ENCODE data around the gene TEX48. TPM values are rescaled to one million over a fixed set of nuclear protein-coding genes. Genes with fewer than 3 reads are reported as not detected.

Gene TEX48
- total and polyA plus RNA-seq, 2 donors (not counting 1 experiment from before 2014, with no cell fraction given), result not detected

- WGBS (ENCODE audit: insufficient coverage), result 97% methylated on average over 5 of the region's 7 CpGs
- H3K4me3 ChIP-seq (ENCODE audit: control extremely low read depth in 1 of 5, extremely low read depth in 1 of 5, insufficient read depth in 1 of 5, low read depth in 2 of 5, low read length in 4 of 5), result no peak overlapping the region
- ATAC-seq (ENCODE audit: low read depth), result no peak
- ChIA-PET CTCF (interaction anchor here (1.1 kb wide), 1 partner anchor 24 kb away, joined by 5 read pairs; no protein-coding TSS in a partner anchor), POLR2A (no interaction called here)
- DNase-seq, result no peak
- no peak overlapping the region for H3K9ac ChIP-seq (ENCODE audit: low read length)
- no peak overlapping the region for H3K27ac ChIP-seq (ENCODE audit: low read length in 2 of 2)
- H3K79me2 ChIP-seq (ENCODE audit: control insufficient read depth, insufficient read depth, low read length), result peaks cover 22% of the 10 kb centered on the region
- no peak overlapping the region for H3K27ac Mint-ChIP-seq
- no peak overlapping the region for H3K4me3 Mint-ChIP-seq
- TF ChIP-seq CTCF (IDR thresholded peaks at IDR 0.05), result no peak
- TF ChIP-seq EZH2 (IDR thresholded peaks at IDR 0.05; ENCODE audit: borderline replicate concordance, insufficient read depth, low read depth, low read length, poor library complexity, severe bottlenecking), result no peak
- no peak overlapping the region for H2AFZ ChIP-seq (ENCODE audit: insufficient read depth, low read depth, low read length, poor library complexity, severe bottlenecking)
- no peaks in the 10 kb centered on the region for H3K9me3 Mint-ChIP-seq (ENCODE audit: insufficient read depth)
- H3K4me1 ChIP-seq (ENCODE audit: control insufficient read depth in 2 of 2, insufficient read depth in 2 of 2, low read length in 2 of 2), result no peaks in the 10 kb centered on the region
- H3K27me3 Mint-ChIP-seq, result no peaks in the 10 kb centered on the region
- intact Hi-C loops (cut with micrococcal nuclease), result no loop called here
- no peaks in the 10 kb centered on the region for H3K9me3 ChIP-seq (ENCODE audit: control extremely low read depth in 1 of 3, control insufficient read depth in 2 of 3, insufficient read depth in 1 of 3, low read length in 2 of 3)
- H4K20me1 ChIP-seq (ENCODE audit: control insufficient read depth, insufficient read depth, low read length, poor library complexity, severe bottlenecking), result peaks cover 7% of the 10 kb centered on the region
- H3K4me1 Mint-ChIP-seq, result peaks cover 2% of the 10 kb centered on the region
- H3K36me3 ChIP-seq (replicated peaks in 1 of 2; ENCODE audit: control extremely low read depth in 1 of 2, control insufficient read depth in 1 of 2, extremely low read depth in 1 of 2, insufficient read depth in 2 of 2, low read length in 1 of 2), result peaks cover 19 to 88% of the 10 kb centered on the region in 2 experiments
- H3K4me2 ChIP-seq (replicated peaks; ENCODE audit: low read depth, low read length, poor library complexity, severe bottlenecking), result no peak overlapping the region
- no peaks in the 10 kb centered on the region for H3K27me3 ChIP-seq (replicated peaks in 1 of 4; ENCODE audit: control extremely low read depth in 1 of 4, control insufficient read depth in 3 of 4, insufficient read depth in 4 of 4, low read length in 3 of 4)
These were observed 52.4 kb downstream of the TEX48 start for GRCh38 chr9:114629563-114630090.

DNA sequence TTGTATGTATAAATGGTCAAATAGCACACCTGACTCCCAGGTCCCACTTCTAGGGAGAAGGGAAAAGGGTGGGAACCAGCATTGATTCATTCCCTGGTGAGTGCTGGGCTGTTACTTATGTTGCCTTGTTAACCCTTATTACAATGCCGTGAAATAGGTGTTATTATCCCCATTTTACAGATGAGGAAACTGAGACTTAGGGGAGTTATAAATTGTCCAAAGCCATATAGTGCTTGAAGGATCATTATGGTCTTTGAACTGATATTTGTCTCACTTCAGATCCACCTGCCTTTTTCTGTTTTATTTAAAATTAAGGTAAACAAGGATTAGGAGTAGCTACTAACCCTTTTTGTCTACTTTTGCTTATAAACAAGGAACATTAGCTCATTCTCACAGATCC lies 54.4 kb downstream of the TEX48 start:
- H3K27ac ChIP-seq (ENCODE audit: low read length in 2 of 2), result no peak overlapping the region
- peaks cover 14 to 86% of the 10 kb centered on the region in 2 experiments for H3K36me3 ChIP-seq (replicated peaks in 1 of 2; ENCODE audit: control extremely low read depth in 1 of 2, control insufficient read depth in 1 of 2, extremely low read depth in 1 of 2, insufficient read depth in 2 of 2, low read length in 1 of 2)
- no peak overlapping the region for H2AFZ ChIP-seq (ENCODE audit: insufficient read depth, low read depth, low read length, poor library complexity, severe bottlenecking)
- no peaks in the 10 kb centered on the region for H3K27me3 ChIP-seq (replicated peaks in 1 of 4; ENCODE audit: control extremely low read depth in 1 of 4, control insufficient read depth in 3 of 4, insufficient read depth in 4 of 4, low read length in 3 of 4)
- Mint-ChIP-seq H3K4me1 (peaks cover 4% of the 10 kb centered on the region), H3K27me3 (no peaks in the 10 kb centered on the region), H3K9me3 (ENCODE audit: insufficient read depth) (no peaks in the 10 kb centered on the region), H3K4me3 (no peak overlapping the region), H3K27ac (no peak overlapping the region)
- no peaks in the 10 kb centered on the region for H3K4me1 ChIP-seq (ENCODE audit: control insufficient read depth in 2 of 2, insufficient read depth in 2 of 2, low read length in 2 of 2)
- intact Hi-C loops (cut with micrococcal nuclease), result no loop called here
- POLR2A ChIA-PET, result no interaction called here
- CTCF ChIA-PET, result interaction anchor here (1.1 to 1.5 kb wide), 3 partner anchors 26 to 35 kb away, joined by 3 to 4 read pairs (median 4); no protein-coding TSS in a partner anchor
- TF ChIP-seq CTCF (IDR thresholded peaks at IDR 0.05) (no peak), EZH2 (IDR thresholded peaks at IDR 0.05; ENCODE audit: borderline replicate concordance, insufficient read depth, low read depth, low read length, poor library complexity, severe bottlenecking) (no peak)
- peaks cover 40% of the 10 kb centered on the region for H3K79me2 ChIP-seq (ENCODE audit: control insufficient read depth, insufficient read depth, low read length)
- no CpG with 5 or more reads among the region's 1 CpG for WGBS (ENCODE audit: insufficient coverage)
- no peak overlapping the region for H3K9ac ChIP-seq (ENCODE audit: low read length)
- no peaks in the 10 kb centered on the region for H3K9me3 ChIP-seq (ENCODE audit: control extremely low read depth in 1 of 3, control insufficient read depth in 2 of 3, insufficient read depth in 1 of 3, low read length in 2 of 3)
- DNase-seq (no peak), ATAC-seq (ENCODE audit: low read depth) (no peak)
- peaks cover 7% of the 10 kb centered on the region for H4K20me1 ChIP-seq (ENCODE audit: control insufficient read depth, insufficient read depth, low read length, poor library complexity, severe bottlenecking)
- no peak overlapping the region for H3K4me2 ChIP-seq (replicated peaks; ENCODE audit: low read depth, low read length, poor library complexity, severe bottlenecking)
- H3K4me3 ChIP-seq (ENCODE audit: control extremely low read depth in 1 of 5, extremely low read depth in 1 of 5, insufficient read depth in 1 of 5, low read depth in 2 of 5, low read length in 4 of 5), result no peak overlapping the region
